GM12878 (cell line): Measurements from ENCODE around the gene POLD1. TPM values are rescaled to one million over a fixed set of nuclear protein-coding genes. Genes with fewer than 3 reads are reported as not detected.

ENCODE experiments used
- ATF2 ChIP-seq: IDR thresholded peaks from 2 replicates; pipeline ENCODE4 v1.6.1; 2012; ENCODE audit warnings: low read length, inconsistent platforms
- BMI1 ChIP-seq: fragments of 450-650 bp; IDR thresholded peaks from 2 replicates; pipeline ENCODE4 v1.6.1; 2016; ENCODE audit warnings: mild to moderate bottlenecking, moderate library complexity, borderline replicate concordance
- CREB1 ChIP-seq: IDR thresholded peaks from 2 replicates; pipeline ENCODE4 v1.6.1; 2012; ENCODE audit warnings: low read depth, mild to moderate bottlenecking, inconsistent platforms
- CTCF ChIP-seq, 3 experiments: IDR thresholded peaks in 2 of 3; conservative IDR thresholded peaks in 1 of 3; 2 replicates each; pipeline ENCODE4 v1.5.1; 2011; ENCODE audit warnings: low read depth in 3 of 3, low read length in 3 of 3, mild to moderate bottlenecking in 3 of 3, control low read depth in 2 of 3, moderate library complexity in 2 of 3, inconsistent platforms in 1 of 3, mixed read lengths in 1 of 3; ENCODE audit not compliant: control insufficient read depth in 2 of 3, insufficient read depth in 1 of 3; ENCODE audit errors: extremely low read depth in 1 of 3
- E2F4 ChIP-seq: IDR thresholded peaks from 2 replicates; pipeline ENCODE4 v1.6.1; 2012; ENCODE audit warnings: low read depth, low read length, improper control_type of control experiment
- ESRRA ChIP-seq: IDR thresholded peaks from 2 replicates; pipeline ENCODE4 v1.6.1; 2012; ENCODE audit warnings: mild to moderate bottlenecking, low read length, improper control_type of control experiment
- HCFC1 ChIP-seq: fragments of 150-350 bp; IDR thresholded peaks from 2 replicates; pipeline ENCODE4 v1.6.1; 2014; ENCODE audit warnings: low read length
- HDAC2 ChIP-seq: fragments of 200-600 bp; sonication (generic); IDR thresholded peaks from 2 replicates; pipeline ENCODE4 v1.6.1; 2017
- IKZF2 ChIP-seq, 2 experiments: fragments of 450-650 bp; IDR thresholded peaks; 2 replicates each; pipeline ENCODE4 v1.6.1; 2017; ENCODE audit warnings: mild to moderate bottlenecking in 2 of 2, moderate library complexity in 2 of 2
- MYB ChIP-seq: fragments of 150-350 bp; IDR thresholded peaks from 2 replicates; pipeline ENCODE4 v1.6.1; 2014; ENCODE audit warnings: mild to moderate bottlenecking, low read depth, low read length, borderline replicate concordance
- NBN ChIP-seq: fragments of 450-650 bp; IDR thresholded peaks from 2 replicates; pipeline ENCODE4 v1.6.1; 2016
- NFYB ChIP-seq: IDR thresholded peaks from 2 replicates; pipeline ENCODE4 v1.6.1; 2011; ENCODE audit warnings: low read depth, mild to moderate bottlenecking, low read length, improper control_type of control experiment, moderate library complexity; ENCODE audit not compliant: insufficient read depth
- TCF3 ChIP-seq: IDR thresholded peaks from 2 replicates; pipeline ENCODE4 v1.6.1; 2012; ENCODE audit warnings: low read depth, mild to moderate bottlenecking, low read length, borderline replicate concordance; ENCODE audit not compliant: insufficient read depth
- USF1 ChIP-seq: IDR thresholded peaks from 2 replicates; pipeline ENCODE4 v1.6.1; 2011; ENCODE audit warnings: borderline replicate concordance, low read depth, mild to moderate bottlenecking, moderate library complexity, mixed read lengths, low read length; ENCODE audit not compliant: insufficient read depth; ENCODE audit errors: extremely low read length
- ZNF207 ChIP-seq: fragments of 450-650 bp; IDR thresholded peaks from 2 replicates; pipeline ENCODE4 v1.6.1; 2014; ENCODE audit warnings: antibody characterized with exemption, mild to moderate bottlenecking, borderline replicate concordance
- ZSCAN29 ChIP-seq: fragments of 450-650 bp; IDR thresholded peaks from 2 replicates; pipeline ENCODE4 v1.6.1; 2017; ENCODE audit warnings: mild to moderate bottlenecking, moderate library complexity
- ZZZ3 ChIP-seq: IDR thresholded peaks from 2 replicates; pipeline ENCODE4 v1.6.1; 2011; ENCODE audit warnings: low read depth; ENCODE audit not compliant: control insufficient read depth, insufficient read length
- polyA plus RNA-seq, 11 experiments: library from polyadenylated mRNA; depleted of rRNA in 4 of 11; unstranded in 6 of 11; stranded (reverse) in 5 of 11; fragments of >200 nt; fragmentation: Nextera tagmentation in 4 of 11; fragmentation: Illumina TruSeq in 1 of 11; extraction: Ambion mirVana in 4 of 11; extraction: Trizol in 1 of 11; gene quantifications; 1 replicate in 1 of 11; 2 replicates in 10 of 11; pipeline versions ENCODE4 v1.2.1 to v1.2.3, GENCODE V29; 2011 to 2016; ENCODE audit warnings: inconsistent platforms in 2 of 11, missing spikeins in 2 of 11, low read depth in 1 of 11
- total RNA-seq, 4 experiments: library from RNA; depleted of rRNA in 3 of 4; stranded (reverse); fragments of >200 nt in 3 of 4; fragmentation: Illumina TruSeq in 1 of 4; extraction: Trizol in 1 of 4; gene quantifications; 2 replicates each; pipeline versions ENCODE4 v1.2.1 to v1.2.3, GENCODE V29; 2013 to 2021
- TF ChIP-seq, protein P1 (sequence below): fragments of 450-650 bp; IDR thresholded peaks from 2 replicates; pipeline ENCODE4 v1.6.1; 2014; ENCODE audit warnings: mild to moderate bottlenecking
- TF ChIP-seq, protein P2 (sequence below): fragments of 450-650 bp; IDR thresholded peaks from 2 replicates; pipeline ENCODE4 v1.6.1; 2016; ENCODE audit warnings: mild to moderate bottlenecking, moderate library complexity, borderline replicate concordance

POLD1 gene
- total and polyA plus RNA-seq, 10 of the 15 experiments (the other 5 are each of a cell fraction or from before 2014, with no cell fraction given), result 0.76 to 165 (median 63.4) TPM

GRCh38 chr19:50461066-50461875 is 77.1 kb downstream of the POLD1 start (continued):
- no peak for TF ChIP-seq IKZF2 (IDR thresholded peaks at IDR 0.05)
- TF ChIP-seq ZZZ3, result no peak
- TF ChIP-seq, protein P1, sequence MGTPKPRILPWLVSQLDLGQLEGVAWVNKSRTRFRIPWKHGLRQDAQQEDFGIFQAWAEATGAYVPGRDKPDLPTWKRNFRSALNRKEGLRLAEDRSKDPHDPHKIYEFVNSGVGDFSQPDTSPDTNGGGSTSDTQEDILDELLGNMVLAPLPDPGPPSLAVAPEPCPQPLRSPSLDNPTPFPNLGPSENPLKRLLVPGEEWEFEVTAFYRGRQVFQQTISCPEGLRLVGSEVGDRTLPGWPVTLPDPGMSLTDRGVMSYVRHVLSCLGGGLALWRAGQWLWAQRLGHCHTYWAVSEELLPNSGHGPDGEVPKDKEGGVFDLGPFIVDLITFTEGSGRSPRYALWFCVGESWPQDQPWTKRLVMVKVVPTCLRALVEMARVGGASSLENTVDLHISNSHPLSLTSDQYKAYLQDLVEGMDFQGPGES, result peak; percentile 11; the same call in 1 of the 2 replicates
- no peak for TF ChIP-seq NFYB
- TF ChIP-seq CREB1, result no peak
- no peak for TF ChIP-seq ESRRA
- no peak for TF ChIP-seq HCFC1
- TF ChIP-seq ATF2, result no peak
- no peak for TF ChIP-seq BMI1
- TF ChIP-seq ZSCAN29, result no peak
- no peak for TF ChIP-seq USF1
- TF ChIP-seq MYB, result no peak
- TF ChIP-seq E2F4, result no peak
- TF ChIP-seq CTCF (IDR thresholded peaks at IDR 0.05 in 2 of 3, conservative IDR thresholded peaks at IDR 0.05 in 1 of 3; ENCODE audit: control insufficient read depth in 2 of 3, extremely low read depth in 1 of 3, insufficient read depth in 1 of 3, low read depth in 3 of 3, low read length in 3 of 3), result peak; percentile 92 to 95 (median 92)
- TF ChIP-seq TCF3, result no peak
- TF ChIP-seq, protein P2, sequence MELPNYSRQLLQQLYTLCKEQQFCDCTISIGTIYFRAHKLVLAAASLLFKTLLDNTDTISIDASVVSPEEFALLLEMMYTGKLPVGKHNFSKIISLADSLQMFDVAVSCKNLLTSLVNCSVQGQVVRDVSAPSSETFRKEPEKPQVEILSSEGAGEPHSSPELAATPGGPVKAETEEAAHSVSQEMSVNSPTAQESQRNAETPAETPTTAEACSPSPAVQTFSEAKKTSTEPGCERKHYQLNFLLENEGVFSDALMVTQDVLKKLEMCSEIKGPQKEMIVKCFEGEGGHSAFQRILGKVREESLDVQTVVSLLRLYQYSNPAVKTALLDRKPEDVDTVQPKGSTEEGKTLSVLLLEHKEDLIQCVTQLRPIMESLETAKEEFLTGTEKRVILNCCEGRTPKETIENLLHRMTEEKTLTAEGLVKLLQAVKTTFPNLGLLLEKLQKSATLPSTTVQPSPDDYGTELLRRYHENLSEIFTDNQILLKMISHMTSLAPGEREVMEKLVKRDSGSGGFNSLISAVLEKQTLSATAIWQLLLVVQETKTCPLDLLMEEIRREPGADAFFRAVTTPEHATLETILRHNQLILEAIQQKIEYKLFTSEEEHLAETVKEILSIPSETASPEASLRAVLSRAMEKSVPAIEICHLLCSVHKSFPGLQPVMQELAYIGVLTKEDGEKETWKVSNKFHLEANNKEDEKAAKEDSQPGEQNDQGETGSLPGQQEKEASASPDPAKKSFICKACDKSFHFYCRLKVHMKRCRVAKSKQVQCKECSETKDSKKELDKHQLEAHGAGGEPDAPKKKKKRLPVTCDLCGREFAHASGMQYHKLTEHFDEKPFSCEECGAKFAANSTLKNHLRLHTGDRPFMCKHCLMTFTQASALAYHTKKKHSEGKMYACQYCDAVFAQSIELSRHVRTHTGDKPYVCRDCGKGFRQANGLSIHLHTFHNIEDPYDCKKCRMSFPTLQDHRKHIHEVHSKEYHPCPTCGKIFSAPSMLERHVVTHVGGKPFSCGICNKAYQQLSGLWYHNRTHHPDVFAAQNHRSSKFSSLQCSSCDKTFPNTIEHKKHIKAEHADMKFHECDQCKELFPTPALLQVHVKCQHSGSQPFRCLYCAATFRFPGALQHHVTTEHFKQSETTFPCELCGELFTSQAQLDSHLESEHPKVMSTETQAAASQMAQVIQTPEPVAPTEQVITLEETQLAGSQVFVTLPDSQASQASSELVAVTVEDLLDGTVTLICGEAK, result no peak
- no peak for TF ChIP-seq HDAC2
- peak; percentile 75 for TF ChIP-seq NBN
- no peak for TF ChIP-seq ZNF207
